K562 (cell line): Measurements from ENCODE around the gene TRMT2A. TPM values are rescaled to one million over a fixed set of nuclear protein-coding genes. Genes with fewer than 3 reads are reported as not detected.

Experiments
- BMI1 ChIP-seq: fragments of 150-350 bp; IDR thresholded peaks from 2 replicates; pipeline ENCODE4 v1.6.1; 2014; ENCODE audit warnings: low read length
- CBFB ChIP-seq: sonication (generic); formaldehyde crosslinking; IDR thresholded peaks from 2 replicates; pipeline ENCODE4 v1.4.0; 2020; ENCODE audit warnings: mild to moderate bottlenecking, missing genetic modification reagents
- CXXC5 ChIP-seq: fragments of 250-450 bp; sonication (Bioruptor Pico); IDR thresholded peaks from 2 replicates; pipeline ENCODE4 v1.8.0; 2022; ENCODE audit warnings: inconsistent platforms, mild to moderate bottlenecking, moderate library complexity
- EZH2 ChIP-seq: IDR thresholded peaks from 2 replicates; pipeline ENCODE4 v1.6.1; 2012; ENCODE audit warnings: low read depth, mild to moderate bottlenecking, inconsistent platforms, low read length, borderline replicate concordance
- GATAD2A ChIP-seq: fragments of 450-650 bp; IDR thresholded peaks from 2 replicates; pipeline ENCODE4 v1.6.1; 2017
- GATAD2B ChIP-seq: fragments of 450-650 bp; IDR thresholded peaks from 2 replicates; pipeline ENCODE4 v1.6.1; 2017; ENCODE audit warnings: mild to moderate bottlenecking, borderline replicate concordance
- HOXB6 ChIP-seq: fragments of 250-450 bp; sonication (Bioruptor Pico); IDR thresholded peaks from 2 replicates; pipeline ENCODE4 v1.5.1; 2022; ENCODE audit warnings: mild to moderate bottlenecking, borderline replicate concordance
- IRF2 ChIP-seq: sonication (generic); formaldehyde crosslinking; IDR thresholded peaks from 2 replicates; pipeline ENCODE4 v1.8.1; 2022; ENCODE audit warnings: mild to moderate bottlenecking, missing genetic modification reagents
- KDM2B ChIP-seq: fragments of 250-450 bp; sonication (Bioruptor Pico); IDR thresholded peaks from 2 replicates; pipeline ENCODE4 v1.8.0; 2021; ENCODE audit warnings: mild to moderate bottlenecking, moderate library complexity
- MAFG ChIP-seq: fragments of 450-650 bp; conservative IDR thresholded peaks from 2 replicates; pipeline ENCODE4 v1.6.1; 2016; ENCODE audit warnings: missing genetic modification characterization, missing compliant biosample characterization
- NONO ChIP-seq, 2 experiments: fragments of 200-400 bp in 1 of 2; fragments of 450-650 bp in 1 of 2; formaldehyde crosslinking in 1 of 2; IDR thresholded peaks; 2 replicates each; pipeline ENCODE4 v1.6.1; 2017; ENCODE audit warnings: low read depth in 2 of 2, mild to moderate bottlenecking in 2 of 2, moderate library complexity in 2 of 2, low read length in 1 of 2
- PHF20 ChIP-seq: fragments of 450-650 bp; IDR thresholded peaks from 2 replicates; pipeline ENCODE4 v1.6.1; 2018; ENCODE audit not compliant: partially characterized antibody
- POU5F1 ChIP-seq: fragments of 150-350 bp; IDR thresholded peaks from 2 replicates; pipeline ENCODE4 v1.6.1; 2014; ENCODE audit warnings: borderline replicate concordance, low read length, low read depth, mild to moderate bottlenecking; ENCODE audit not compliant: partially characterized antibody
- PYGO2 ChIP-seq: fragments of 450-650 bp; IDR thresholded peaks from 2 replicates; pipeline ENCODE4 v1.6.1; 2016; ENCODE audit warnings: mild to moderate bottlenecking, missing genetic modification characterization, moderate library complexity, missing compliant biosample characterization
- RBM14 ChIP-seq: fragments of 200-400 bp; formaldehyde crosslinking; IDR thresholded peaks from 2 replicates; pipeline ENCODE4 v1.6.1; 2018; ENCODE audit warnings: low read depth, mild to moderate bottlenecking, low read length, moderate library complexity, borderline replicate concordance; ENCODE audit not compliant: insufficient read depth
- RCOR1 ChIP-seq, 2 experiments: IDR thresholded peaks; 2 replicates each; pipeline ENCODE4 v1.6.1; 2012; ENCODE audit warnings: low read depth in 2 of 2, low read length in 2 of 2, borderline replicate concordance in 1 of 2, improper control_type of control experiment in 1 of 2
- SRF ChIP-seq, 2 experiments: fragments of 250-450, 450-650 bp in 1 of 2; sonication (Bioruptor Pico) in 1 of 2; sonication (generic) in 1 of 2; formaldehyde crosslinking; IDR thresholded peaks; 2 replicates each; pipeline versions ENCODE4 v1.5.0 to v1.5.1; 2020 to 2022; ENCODE audit warnings: mild to moderate bottlenecking in 1 of 2, missing genetic modification reagents in 1 of 2
- XRCC3 ChIP-seq: fragments of 450-650 bp; IDR thresholded peaks from 2 replicates; pipeline ENCODE4 v1.6.1; 2017; ENCODE audit warnings: mild to moderate bottlenecking, moderate library complexity
- ZBTB17 ChIP-seq: fragments of 450-650 bp; formaldehyde crosslinking; IDR thresholded peaks from 2 replicates; pipeline ENCODE4 v1.4.0; 2020; ENCODE audit warnings: mild to moderate bottlenecking
- ZFP30 ChIP-seq: fragments of 250-450 bp; sonication (Bioruptor Pico); IDR thresholded peaks from 2 replicates; pipeline ENCODE4 v1.8.0; 2022; ENCODE audit warnings: moderate library complexity, mild to moderate bottlenecking, inconsistent platforms, borderline replicate concordance
- ZKSCAN1 ChIP-seq: fragments of 150-350 bp; IDR thresholded peaks from 2 replicates; pipeline ENCODE4 v1.6.1; 2016; ENCODE audit warnings: low read depth, low read length
- ZNF239 ChIP-seq: fragments of 250-450 bp; sonication (Bioruptor Pico); IDR thresholded peaks from 2 replicates; pipeline ENCODE4 v1.4.0; 2020; ENCODE audit warnings: mild to moderate bottlenecking
- ZNF274 ChIP-seq: IDR thresholded peaks from 2 replicates; pipeline ENCODE4 v1.6.1; 2011; ENCODE audit warnings: low read depth, mild to moderate bottlenecking, low read length, moderate library complexity, borderline replicate concordance
- ZNF699 ChIP-seq: fragments of 250-450 bp; sonication (Bioruptor Pico); IDR thresholded peaks from 2 replicates; pipeline ENCODE4 v1.8.0; 2021; ENCODE audit warnings: mild to moderate bottlenecking, moderate library complexity; ENCODE audit not compliant: insufficient replicate concordance
- ZNF717 ChIP-seq: fragments of 250-450 bp; sonication (Bioruptor Pico); IDR thresholded peaks from 2 replicates; pipeline ENCODE4 v1.5.0; 2021
- polyA plus RNA-seq, 8 experiments: library from polyadenylated mRNA; depleted of rRNA in 4 of 8; stranded (reverse) in 5 of 8; unstranded in 3 of 8; fragments of >200 nt; fragmentation: Nextera tagmentation in 2 of 8; fragmentation: Illumina TruSeq in 1 of 8; extraction: Ambion mirVana in 2 of 8; extraction: Trizol in 1 of 8; gene quantifications; 2 replicates each; pipeline versions ENCODE4 v1.2.1 to v1.2.3, GENCODE V29; 2011 to 2014; ENCODE audit warnings: inconsistent platforms in 1 of 8, missing spikeins in 1 of 8
- total RNA-seq, 7 experiments: library from RNA; depleted of rRNA in 6 of 7; stranded (reverse); fragments of >200 nt in 6 of 7; fragmentation: Illumina TruSeq in 2 of 7; extraction: Trizol in 2 of 7; gene quantifications; 2 replicates each; pipeline versions ENCODE4 v1.2.1 to v1.2.3, GENCODE V29; 2011 to 2021; ENCODE audit warnings: low replicate concordance in 1 of 7
- TF ChIP-seq, protein P1 (sequence below): fragments of 450-650 bp; IDR thresholded peaks from 2 replicates; pipeline ENCODE4 v1.6.1; 2016; ENCODE audit warnings: low read depth, mild to moderate bottlenecking, moderate library complexity
- TF ChIP-seq, protein P2 (sequence below): fragments of 250-450 bp; sonication (Bioruptor Pico); IDR thresholded peaks from 2 replicates; pipeline ENCODE4 v1.4.0; 2020; ENCODE audit warnings: mild to moderate bottlenecking, moderate library complexity

TRMT2A gene
- total and polyA plus RNA-seq, 9 of the 15 experiments (the other 6 are each of a cell fraction or from before 2014, with no cell fraction given), result 1.6 to 265 (median 140) TPM

DNA sequence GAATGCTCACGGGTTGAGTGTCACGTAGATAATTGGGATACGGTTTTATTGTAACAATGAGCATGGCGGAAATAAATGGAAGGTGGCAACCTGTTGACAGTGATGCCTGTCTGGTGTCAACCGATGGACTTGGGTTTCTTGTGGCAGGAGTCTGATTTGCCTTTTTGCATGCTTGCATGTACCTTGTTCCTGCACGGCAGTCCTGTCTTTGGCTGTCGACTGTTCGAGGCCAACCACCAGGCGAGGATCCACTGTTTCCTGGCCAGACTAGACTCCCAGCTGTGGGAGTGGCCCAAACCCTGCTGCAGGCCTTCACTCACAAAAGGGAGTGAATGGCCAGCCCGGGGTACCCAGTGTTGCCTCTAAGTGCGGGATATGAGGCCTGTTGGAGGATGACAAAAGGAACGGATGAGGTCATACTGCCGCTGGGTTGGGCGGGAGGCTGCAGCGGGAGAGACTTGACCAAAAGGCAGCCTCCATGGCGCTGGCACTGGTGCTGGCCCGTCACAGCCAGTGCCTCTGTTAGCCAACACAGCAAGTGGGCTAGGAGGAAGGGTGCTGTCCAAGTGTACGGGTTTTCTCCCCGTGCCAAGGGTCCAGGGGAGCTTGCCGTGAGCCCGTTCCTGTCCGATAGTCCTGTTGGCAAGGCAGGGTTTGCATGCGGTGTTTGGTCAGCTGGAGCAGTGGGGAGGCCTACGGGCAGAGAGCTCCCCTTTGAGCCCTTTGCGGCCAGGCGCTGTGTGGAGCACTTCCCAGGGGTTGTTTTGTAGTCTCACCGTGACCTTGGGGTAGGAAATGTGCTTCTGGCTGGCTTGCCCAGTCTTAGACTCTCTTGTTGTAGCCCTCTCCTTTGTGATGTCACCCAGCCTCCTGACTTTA, 36.0 kb downstream of the TRMT2A start (continued):
- TF ChIP-seq RBM14 (0 out of 2 replicates have a peak, but pooled peaks have one; percentile 90), POU5F1 (no peak), HOXB6 (CRISPR knock-in tag) (peak; percentile 9; the same call in 1 of the 2 replicates), KDM2B (no peak; the same call in 1 of the 2 replicates), PHF20 (no peak), MAFG (tag) (no peak), GATAD2B (no peak), IRF2 (CRISPR knock-in tag) (no peak), ZNF239 (CRISPR knock-in tag) (peak; percentile 13; the same call in 1 of the 2 replicates), BMI1 (no peak), ZKSCAN1 (peak; percentile 65), EZH2 (peak; percentile 76; the same call in 1 of the 2 replicates), ZNF717 (CRISPR knock-in tag) (no peak), RCOR1 (IDR thresholded peaks at IDR 0.05; ENCODE audit: borderline replicate concordance in 1 of 2, low read depth in 2 of 2, low read length in 2 of 2) (peak in 1 of 2 experiments; percentile 75; a peak in 3 of 4 replicates), CBFB (no peak), ZNF274 (no peak), ZNF699 (CRISPR knock-in tag) (no peak), ZBTB17 (CRISPR knock-in tag) (no peak; the same call in none of the 2 replicates), SRF (CRISPR knock-in tag; IDR thresholded peaks at IDR 0.05) (peak in 1 of 2 experiments; percentile 43; a peak in 1 of 4 replicates), XRCC3 (no peak), ZFP30 (CRISPR knock-in tag) (no peak), CXXC5 (CRISPR knock-in tag) (peak; percentile 5; the same call in 1 of the 2 replicates), GATAD2A (no peak), PYGO2 (no peak), NONO (IDR thresholded peaks at IDR 0.05; ENCODE audit: low read depth in 2 of 2, low read length in 1 of 2) (no peak)
- TF ChIP-seq, protein P1, sequence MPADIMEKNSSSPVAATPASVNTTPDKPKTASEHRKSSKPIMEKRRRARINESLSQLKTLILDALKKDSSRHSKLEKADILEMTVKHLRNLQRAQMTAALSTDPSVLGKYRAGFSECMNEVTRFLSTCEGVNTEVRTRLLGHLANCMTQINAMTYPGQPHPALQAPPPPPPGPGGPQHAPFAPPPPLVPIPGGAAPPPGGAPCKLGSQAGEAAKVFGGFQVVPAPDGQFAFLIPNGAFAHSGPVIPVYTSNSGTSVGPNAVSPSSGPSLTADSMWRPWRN, result no peak
- TF ChIP-seq, protein P2, sequence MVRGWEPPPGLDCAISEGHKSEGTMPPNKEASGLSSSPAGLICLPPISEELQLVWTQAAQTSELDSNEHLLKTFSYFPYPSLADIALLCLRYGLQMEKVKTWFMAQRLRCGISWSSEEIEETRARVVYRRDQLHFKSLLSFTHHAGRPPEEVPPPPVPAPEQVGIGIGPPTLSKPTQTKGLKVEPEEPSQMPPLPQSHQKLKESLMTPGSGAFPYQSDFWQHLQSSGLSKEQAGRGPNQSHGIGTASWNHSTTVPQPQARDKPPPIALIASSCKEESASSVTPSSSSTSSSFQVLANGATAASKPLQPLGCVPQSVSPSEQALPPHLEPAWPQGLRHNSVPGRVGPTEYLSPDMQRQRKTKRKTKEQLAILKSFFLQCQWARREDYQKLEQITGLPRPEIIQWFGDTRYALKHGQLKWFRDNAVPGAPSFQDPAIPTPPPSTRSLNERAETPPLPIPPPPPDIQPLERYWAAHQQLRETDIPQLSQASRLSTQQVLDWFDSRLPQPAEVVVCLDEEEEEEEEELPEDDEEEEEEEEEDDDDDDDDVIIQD (CRISPR knock-in tag), result 0 out of 2 replicates have a peak, but pooled peaks have one; percentile 20
